HG03045 (cell line): ENCODE results near the gene SOX3.

ENCODE experiments used
- ATAC-seq: cut with Tn5 transposase; IDR thresholded peaks from one replicate; pipeline ENCODE4 v1.9.1; 2021; ENCODE audit warnings: mild to moderate bottlenecking, moderate library complexity; ENCODE audit not compliant: unreplicated experiment

Gene SOX3

DNA sequence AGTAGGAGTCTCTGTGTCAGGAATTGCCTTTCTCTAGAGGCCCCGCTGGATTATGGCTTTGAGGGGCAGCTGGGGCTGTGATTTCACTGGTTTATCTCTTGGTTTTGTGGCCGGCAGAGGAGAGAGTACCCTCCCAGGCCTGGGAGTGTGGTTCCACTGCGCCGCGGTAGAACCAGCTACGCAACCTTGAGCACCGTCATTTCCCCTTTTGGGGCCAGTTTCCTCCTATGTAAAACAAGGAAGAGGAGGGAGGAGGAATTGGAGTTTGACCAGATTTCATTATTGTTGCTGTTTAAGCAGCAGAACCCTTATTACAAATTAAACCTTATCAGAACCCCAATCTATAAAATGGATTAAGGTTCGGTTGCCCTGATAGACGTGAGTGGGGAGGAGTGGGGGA lies 4.4 kb downstream of the SOX3 start:
- ATAC-seq, result no peak

DNA sequence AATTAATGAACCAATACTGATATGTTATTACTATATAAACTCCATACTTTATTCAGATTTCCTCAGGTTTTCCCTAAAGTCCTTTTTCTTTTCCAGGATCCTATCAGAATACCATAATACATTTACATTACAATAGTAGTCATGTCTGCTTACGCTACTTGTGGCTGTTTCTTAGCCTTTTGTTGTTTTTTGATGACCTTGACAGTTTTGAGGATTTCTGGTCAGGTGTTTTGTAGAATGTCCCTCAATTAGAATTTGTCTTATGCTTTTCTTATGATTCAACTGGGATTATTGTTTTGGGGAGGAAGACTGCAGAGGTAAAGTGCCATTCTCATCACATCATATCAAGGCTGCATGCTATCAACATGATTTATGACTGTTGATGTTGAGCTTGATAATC lies 9.1 kb downstream of the SOX3 start:
- ATAC-seq, result no peak

DNA sequence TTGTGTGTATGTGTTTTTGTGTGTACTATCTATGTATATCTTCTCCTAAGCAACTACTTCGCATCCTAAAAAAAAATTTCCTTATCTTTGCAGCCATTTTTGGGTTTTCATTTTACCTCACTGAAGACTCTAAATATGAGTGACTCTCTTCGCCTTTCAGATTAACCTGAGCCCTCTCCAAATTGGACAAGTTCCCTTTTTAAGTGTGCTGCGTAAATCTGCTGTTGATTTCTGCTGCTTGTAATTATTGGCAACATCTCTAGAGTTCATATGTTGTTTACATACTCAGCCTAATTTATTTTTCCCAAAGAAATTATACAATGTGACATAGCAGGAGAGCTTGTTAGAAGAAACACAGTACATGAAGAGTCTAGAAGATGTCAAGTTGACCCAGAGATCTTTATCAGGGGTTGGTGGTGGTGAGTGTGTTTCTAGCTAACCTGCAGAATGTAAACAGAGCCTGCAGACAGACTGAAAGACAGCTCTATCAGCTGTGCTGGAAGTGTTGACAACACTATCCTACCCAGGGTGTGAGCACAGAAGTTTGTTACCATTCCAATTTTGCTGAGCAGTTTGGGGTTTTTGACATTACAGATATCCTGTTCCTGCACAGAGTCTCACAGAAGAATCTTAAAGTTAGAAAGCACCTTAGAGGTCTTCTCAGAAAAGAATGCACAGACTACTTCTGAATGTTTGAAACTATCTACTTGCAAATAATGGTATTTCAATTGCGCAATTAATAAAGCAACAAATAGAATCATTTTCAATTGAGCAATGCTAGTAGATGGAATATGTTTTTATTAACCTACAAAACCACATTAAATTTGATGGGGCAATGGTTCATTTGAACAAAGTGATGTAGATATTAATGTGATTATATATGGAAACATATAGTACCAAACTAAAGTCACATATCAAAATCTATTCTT lies 12.5 kb downstream of the SOX3 start:
- no peak for ATAC-seq

DNA sequence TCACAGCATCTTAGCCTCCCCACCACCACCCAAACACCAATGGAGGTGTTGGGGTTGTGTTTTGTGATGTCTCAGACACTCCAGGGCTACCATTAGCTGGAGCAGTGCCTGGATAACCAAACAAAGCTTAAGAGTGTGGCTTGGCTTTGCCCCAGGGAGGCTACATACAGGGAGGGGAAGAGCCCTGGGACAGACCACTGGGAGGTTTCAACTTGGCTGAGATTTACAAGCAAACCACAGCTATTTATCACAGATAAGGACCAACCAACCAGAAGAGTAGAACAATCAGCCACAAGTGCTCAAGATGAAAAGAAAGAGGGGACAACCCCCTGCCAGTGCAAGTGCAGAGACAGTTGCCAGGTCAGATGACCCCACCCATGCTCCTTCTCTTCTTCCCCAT lies 24.1 kb downstream of the SOX3 start:
- no peak for ATAC-seq

DNA sequence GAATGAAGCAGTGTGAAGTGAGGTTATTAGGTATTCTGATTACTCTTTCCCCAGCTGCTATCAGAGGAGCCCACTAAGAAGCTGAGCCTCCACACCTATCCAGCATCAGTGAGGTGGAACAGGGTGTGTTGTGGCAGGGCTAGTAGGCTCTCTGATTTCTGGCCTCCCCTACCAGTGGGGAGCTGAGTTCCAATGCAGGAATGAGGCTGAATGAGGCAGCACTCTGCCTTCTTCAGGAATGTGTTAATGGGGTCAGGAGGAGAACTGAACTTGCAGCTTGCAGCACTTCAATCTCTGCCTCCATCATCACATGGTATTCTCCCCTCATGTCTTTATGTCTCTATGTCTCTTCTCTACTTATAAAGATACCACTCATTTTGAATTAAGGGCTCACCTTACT lies 26.9 kb downstream of the SOX3 start:
- ATAC-seq, result no peak

DNA sequence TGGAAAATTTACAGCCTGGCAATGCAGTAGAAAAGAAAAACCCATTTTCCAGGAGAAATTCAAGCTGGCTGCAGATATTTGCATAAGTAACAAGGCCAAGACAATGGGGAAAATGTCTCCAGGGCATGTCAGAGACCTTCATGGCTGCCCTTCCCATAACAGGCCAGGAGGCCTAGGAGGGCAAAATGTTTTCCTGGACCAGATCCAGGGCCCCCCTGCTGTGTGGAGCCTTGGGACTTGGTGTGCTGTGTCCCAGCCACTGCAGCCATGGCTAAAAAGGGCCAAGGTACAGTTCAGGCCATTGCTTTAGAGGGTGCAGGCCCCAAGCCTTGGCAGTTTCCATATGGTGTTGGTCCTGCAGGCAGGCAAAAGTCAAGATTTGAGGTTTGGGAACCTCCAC lies 29.8 kb downstream of the SOX3 start:
- ATAC-seq, result no peak

DNA sequence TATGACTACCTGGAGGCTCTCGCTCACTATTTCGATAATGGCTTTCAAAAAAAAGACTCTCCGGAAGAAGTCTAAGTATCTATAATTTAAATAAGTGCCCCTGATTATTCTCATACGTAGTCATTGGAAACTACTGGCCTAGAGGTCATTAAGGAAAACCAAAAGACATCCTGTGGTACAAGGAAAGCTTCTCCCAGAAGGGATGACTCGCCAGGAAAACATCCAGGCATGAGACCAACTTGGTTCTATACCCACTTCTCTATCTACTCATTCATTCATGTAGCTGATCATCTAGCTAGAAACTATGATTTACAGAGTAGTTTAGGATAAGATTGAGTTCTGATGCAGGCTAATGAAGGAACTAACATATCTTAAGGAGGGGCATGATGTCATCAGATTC lies 37.7 kb downstream of the SOX3 start:
- ATAC-seq, result no peak
